Fibroblast of villous mesenchyme (primary cell): ENCODE measurements around the gene ELN. TPM values are rescaled to one million over a fixed set of nuclear protein-coding genes. Genes with fewer than 3 reads are reported as not detected.
A peak's percentile ranks its signal among the peaks of the same experiment; 100 is the strongest.

ENCODE experiments used
- DNase-seq: peaks from one replicate; pipeline ENCODE4 v3.0.0-alpha.2; 2010; ENCODE audit warnings: low read depth
- H3K4me3 ChIP-seq: 2 replicates; pipeline ENCODE4 v1.5.1; 2011; ENCODE audit warnings: low read depth, mild to moderate bottlenecking, low read length
- CTCF ChIP-seq: IDR thresholded peaks from 2 replicates; pipeline ENCODE4 v1.5.1; 2012; ENCODE audit warnings: low read depth, mild to moderate bottlenecking, low read length; ENCODE audit not compliant: insufficient read depth
- total RNA-seq: library from RNA; depleted of rRNA; stranded (reverse); fragments of >200 nt; gene quantifications from 2 replicates; pipeline ENCODE4 v1.2.3, GENCODE V29; 2012

Gene ELN
- total RNA-seq, 1 donor = under 0.01 TPM

GRCh38 chr7:74059681-74060588, 32.0 kb downstream of the ELN start:
- TF ChIP-seq CTCF = no peak
- no peak for DNase-seq
- no peak overlapping the region for H3K4me3 ChIP-seq

DNA sequence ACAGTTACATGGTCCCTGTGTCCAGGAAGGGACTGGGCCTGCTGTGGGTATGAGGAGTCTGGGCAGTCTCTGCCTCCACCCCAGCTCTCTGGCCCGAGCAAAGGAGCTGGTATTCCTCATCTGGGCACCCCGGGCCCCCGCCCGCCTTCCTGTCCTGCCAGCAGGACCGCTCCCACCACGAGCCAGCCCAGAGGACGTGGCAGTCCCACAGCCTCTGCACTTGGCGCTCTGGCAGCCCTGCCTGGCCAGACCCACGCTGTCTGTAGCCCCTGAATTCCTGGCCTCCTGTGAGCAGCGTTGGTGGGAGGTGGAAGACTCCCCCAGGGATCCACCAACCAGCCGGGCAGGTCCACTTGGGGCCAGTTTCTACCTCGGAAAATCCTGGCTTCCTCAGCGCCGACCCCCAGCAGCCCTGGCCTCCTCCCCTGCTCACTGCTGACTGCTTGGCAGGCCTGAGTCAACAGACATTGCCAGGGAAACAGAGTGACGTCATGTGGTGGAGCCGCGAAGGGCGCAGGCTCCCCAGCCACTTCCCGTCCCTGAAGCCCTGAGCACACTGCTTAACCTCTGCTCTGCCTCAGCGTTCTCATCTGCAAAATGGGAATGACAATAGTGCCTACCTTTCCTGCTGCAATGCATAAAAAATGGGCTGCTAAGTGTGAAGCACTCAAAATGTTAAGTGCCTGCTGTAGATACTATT, 34.0 kb downstream of the ELN start:
- peak; percentile 91 for DNase-seq
- no peak overlapping the region for H3K4me3 ChIP-seq
- no peak for TF ChIP-seq CTCF

GRCh38 chr7:74063223-74063641, 35.3 kb downstream of the ELN start:
- DNase-seq = no peak
- H3K4me3 ChIP-seq = no peak overlapping the region
- TF ChIP-seq CTCF = no peak

DNA sequence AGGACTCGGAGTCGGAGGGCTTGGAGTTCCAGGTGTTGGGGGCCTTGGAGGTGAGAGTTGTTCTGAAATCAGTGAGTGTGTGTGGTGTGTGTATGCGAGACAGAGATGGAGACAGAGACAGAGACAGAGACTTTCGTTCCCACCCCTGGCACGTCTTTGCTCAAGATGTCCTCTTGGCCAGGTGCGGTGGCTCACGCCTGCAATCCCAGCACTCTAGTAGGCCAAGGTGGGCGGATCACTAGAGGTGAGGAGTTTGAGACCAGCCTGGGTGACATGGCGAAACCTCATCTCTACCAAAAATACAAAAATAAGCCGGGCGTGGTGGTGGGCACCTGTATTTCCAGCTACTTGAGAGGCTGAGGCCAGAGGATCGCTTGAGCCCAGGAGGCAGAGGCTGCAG, 35.7 kb downstream of the ELN start:
- no peak for TF ChIP-seq CTCF
- H3K4me3 ChIP-seq = no peak overlapping the region
- DNase-seq = no peak

DNA sequence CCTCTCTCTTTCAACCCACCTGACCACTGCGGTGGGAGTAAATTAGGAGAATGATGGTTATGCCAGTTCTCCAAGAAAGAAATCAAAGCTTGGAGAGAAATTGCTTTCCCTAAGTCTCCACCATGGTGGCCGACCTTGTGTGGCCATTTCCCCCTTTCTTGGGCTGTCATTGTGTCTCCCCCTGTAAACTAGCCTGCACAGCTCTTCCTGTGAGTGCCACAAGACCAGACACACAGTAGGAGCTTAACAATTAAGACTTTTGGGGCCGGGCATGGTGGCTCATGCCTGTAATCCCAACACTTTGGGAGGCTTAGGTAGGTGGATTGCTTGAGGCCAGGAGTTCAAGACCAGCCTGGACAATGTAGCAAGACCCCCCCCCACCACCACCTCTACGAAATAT, 36.7 kb downstream of the ELN start:
- no peak overlapping the region for H3K4me3 ChIP-seq
- DNase-seq = no peak
- TF ChIP-seq CTCF = no peak

GRCh38 chr7:74066626-74067025, 38.7 kb downstream of the ELN start:
- no peak overlapping the region for H3K4me3 ChIP-seq
- no peak for DNase-seq
- no peak for TF ChIP-seq CTCF
